Right lobe of liver (tissue), 4 donors: ENCODE results near the gene NRK.

Source experiments
- CTCF ChIP-seq, 4 donors: fragments of 200-600 bp in 3 of 4; fragments of 450-650 bp in 1 of 4; IDR thresholded peaks; one replicate each; pipeline versions ENCODE4 v1.5.1 to v1.8.0; 2016 to 2022; ENCODE audit warnings: antibody characterized with exemption in 4 of 4, mild to moderate bottlenecking in 2 of 4
- POLR2A ChIP-seq: fragments of 450-650 bp; IDR thresholded peaks from one replicate; pipeline ENCODE4 v1.6.1; 2017; ENCODE audit warnings: antibody characterized with exemption, mild to moderate bottlenecking
- donor health status: DM: no; HTN: no; CAD: no.
- donor health status: DM: no; HTN: no; CAD: no.
- donor health status: DM: no; HTN: yes; CAD: no.

- TF ChIP-seq CTCF (IDR thresholded peaks at IDR 0.05), result no peak
- no peak for TF ChIP-seq POLR2A
These were observed 177.9 kb downstream of the NRK start for GRCh38 chrX:106000203-106000602.
